HepG2 (cell line): ENCODE results near the gene LAMTOR2. TPM values are rescaled to one million over a fixed set of nuclear protein-coding genes. Genes with fewer than 3 reads are reported as not detected.
A peak's percentile ranks its signal among the peaks of the same experiment; 100 is the strongest.

Experiments
- BRCA1 ChIP-seq: sonication (generic); formaldehyde crosslinking; IDR thresholded peaks from 2 replicates; pipeline ENCODE4 v1.4.0; 2020; ENCODE audit warnings: missing genetic modification reagents
- KAT2B ChIP-seq: fragments of 150-350 bp; IDR thresholded peaks from 2 replicates; pipeline ENCODE4 v1.6.1; 2014; ENCODE audit warnings: low read depth, low read length, borderline replicate concordance
- MAZ ChIP-seq, 2 experiments: sonication (generic) in 1 of 2; formaldehyde crosslinking in 1 of 2; IDR thresholded peaks; 2 replicates each; pipeline versions ENCODE4 v1.5.0 to v1.6.1; 2012 to 2020; ENCODE audit warnings: low read depth in 2 of 2, mild to moderate bottlenecking in 2 of 2, borderline replicate concordance in 1 of 2, improper control_type of control experiment in 1 of 2, low read length in 1 of 2, missing genetic modification reagents in 1 of 2, moderate library complexity in 1 of 2
- MZF1 ChIP-seq: sonication (generic); formaldehyde crosslinking; IDR thresholded peaks from 2 replicates; pipeline ENCODE4 v1.8.1; 2023; ENCODE audit warnings: mild to moderate bottlenecking, missing genetic modification reagents, borderline replicate concordance
- NAIF1 ChIP-seq: sonication (generic); formaldehyde crosslinking; IDR thresholded peaks from 2 replicates; pipeline ENCODE4 v1.5.0; 2020; ENCODE audit warnings: mild to moderate bottlenecking, missing genetic modification reagents, borderline replicate concordance
- PAF1 ChIP-seq: IDR thresholded peaks from 2 replicates; pipeline ENCODE4 v1.6.1; 2016; ENCODE audit warnings: missing genetic modification reagents, missing compliant biosample characterization
- SYNCRIP ChIP-seq: fragments of 200-400 bp; formaldehyde crosslinking; IDR thresholded peaks from 2 replicates; pipeline ENCODE4 v1.6.1; 2018; ENCODE audit warnings: mild to moderate bottlenecking, low read depth, low read length; ENCODE audit not compliant: insufficient read depth
- ZKSCAN8 ChIP-seq: IDR thresholded peaks from 2 replicates; pipeline ENCODE4 v1.6.1; 2016; ENCODE audit warnings: borderline replicate concordance, missing genetic modification reagents, missing compliant biosample characterization
- ZNF660 ChIP-seq: sonication (generic); formaldehyde crosslinking; IDR thresholded peaks from 2 replicates; pipeline ENCODE4 v1.5.1; 2020; ENCODE audit warnings: mild to moderate bottlenecking, low read depth, missing genetic modification reagents, borderline replicate concordance
- polyA plus RNA-seq, 8 experiments: library from polyadenylated mRNA; depleted of rRNA in 3 of 8; stranded (reverse) in 7 of 8; unstranded in 1 of 8; fragments of >200 nt; fragmentation: Illumina TruSeq in 4 of 8; extraction: Trizol in 4 of 8; gene quantifications; 2 replicates each; pipeline versions ENCODE4 v1.2.1 to v1.2.3, GENCODE V29; 2011 to 2016; ENCODE audit warnings: low read depth in 4 of 8, missing spikeins in 1 of 8, mixed read lengths in 1 of 8; ENCODE audit not compliant: insufficient read depth in 1 of 8
- total RNA-seq, 5 experiments: library from RNA; depleted of rRNA; stranded (reverse); fragments of >200 nt; fragmentation: Illumina TruSeq; extraction: Trizol; gene quantifications; 2 replicates each; pipeline ENCODE4 v1.2.3, GENCODE V29; 2016; ENCODE audit warnings: low read depth in 1 of 5
- TF ChIP-seq, protein P1 (sequence below): sonication (generic); formaldehyde crosslinking; IDR thresholded peaks from 2 replicates; pipeline ENCODE4 v1.4.0; 2020; ENCODE audit warnings: mild to moderate bottlenecking, missing genetic modification reagents
- TF ChIP-seq, protein P2 (sequence below): IDR thresholded peaks from 2 replicates; pipeline ENCODE4 v1.6.1; 2016; ENCODE audit warnings: mild to moderate bottlenecking
- TF ChIP-seq, protein P3 (sequence below): IDR thresholded peaks from 2 replicates; pipeline ENCODE4 v1.6.1; 2016; ENCODE audit warnings: missing compliant biosample characterization, missing genetic modification reagents, borderline replicate concordance
- TF ChIP-seq, protein P4 (sequence below), 2 experiments: sonication (generic) in 1 of 2; formaldehyde crosslinking in 1 of 2; IDR thresholded peaks; 2 replicates each; pipeline versions ENCODE4 v1.5.1 to v1.6.1; 2011 to 2020; ENCODE audit warnings: borderline replicate concordance in 1 of 2, low read depth in 1 of 2, low read length in 1 of 2, mild to moderate bottlenecking in 1 of 2, missing genetic modification reagents in 1 of 2, moderate library complexity in 1 of 2
- TF ChIP-seq, protein P5 (sequence below): sonication (generic); formaldehyde crosslinking; IDR thresholded peaks from 2 replicates; pipeline ENCODE4 v1.4.0; 2020; ENCODE audit warnings: low read depth, missing genetic modification reagents
- TF ChIP-seq, protein P6 (sequence below): IDR thresholded peaks from 2 replicates; pipeline ENCODE4 v1.6.1; 2018; ENCODE audit warnings: missing genetic modification reagents

LAMTOR2 gene
- total and polyA plus RNA-seq, 2 of the 13 experiments (the other 11 are each of a cell fraction or from before 2014, with no cell fraction given), result 36.5 to 66.4 TPM

DNA sequence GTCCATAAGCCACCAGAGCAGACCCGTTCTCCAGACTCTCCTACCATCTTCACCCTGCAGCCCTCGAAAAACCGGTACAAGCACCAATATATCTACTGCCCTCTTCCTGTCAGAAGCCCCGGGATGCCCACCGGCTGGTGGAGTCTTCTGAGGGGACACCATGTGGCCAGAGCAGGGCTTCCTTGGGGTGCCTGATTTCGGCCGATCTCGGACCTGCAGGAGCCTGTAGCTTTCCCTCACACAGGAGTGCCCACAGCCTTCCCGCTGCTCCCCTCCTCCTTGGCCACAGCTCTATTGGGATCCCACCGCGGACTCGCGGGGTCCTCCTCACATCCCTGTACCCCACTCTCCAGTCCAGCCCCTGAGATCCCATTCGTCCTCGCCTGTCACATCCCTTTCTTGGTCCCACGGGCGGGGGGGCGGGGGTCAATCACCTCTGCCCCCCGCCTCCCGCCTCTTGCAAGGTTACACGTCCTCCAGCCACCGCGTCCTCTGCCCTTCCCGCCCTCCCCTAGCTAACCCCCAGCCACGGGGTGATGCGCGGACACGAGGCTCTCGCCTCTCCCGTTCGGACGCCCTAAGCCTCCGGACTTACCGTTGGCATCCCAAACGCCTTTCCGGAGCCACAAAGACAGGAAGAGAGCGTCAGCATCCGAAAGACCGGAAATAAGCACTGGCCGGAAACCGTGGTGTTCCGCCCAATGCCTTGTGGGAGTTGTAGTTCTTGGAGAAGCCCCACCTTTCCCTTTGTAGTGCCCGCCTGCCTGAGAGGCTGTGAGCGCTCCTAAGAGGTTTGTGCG is 34.1 kb upstream of the LAMTOR2 start, which contains the start of gene SSR2 (continued):
- TF ChIP-seq, protein P1, sequence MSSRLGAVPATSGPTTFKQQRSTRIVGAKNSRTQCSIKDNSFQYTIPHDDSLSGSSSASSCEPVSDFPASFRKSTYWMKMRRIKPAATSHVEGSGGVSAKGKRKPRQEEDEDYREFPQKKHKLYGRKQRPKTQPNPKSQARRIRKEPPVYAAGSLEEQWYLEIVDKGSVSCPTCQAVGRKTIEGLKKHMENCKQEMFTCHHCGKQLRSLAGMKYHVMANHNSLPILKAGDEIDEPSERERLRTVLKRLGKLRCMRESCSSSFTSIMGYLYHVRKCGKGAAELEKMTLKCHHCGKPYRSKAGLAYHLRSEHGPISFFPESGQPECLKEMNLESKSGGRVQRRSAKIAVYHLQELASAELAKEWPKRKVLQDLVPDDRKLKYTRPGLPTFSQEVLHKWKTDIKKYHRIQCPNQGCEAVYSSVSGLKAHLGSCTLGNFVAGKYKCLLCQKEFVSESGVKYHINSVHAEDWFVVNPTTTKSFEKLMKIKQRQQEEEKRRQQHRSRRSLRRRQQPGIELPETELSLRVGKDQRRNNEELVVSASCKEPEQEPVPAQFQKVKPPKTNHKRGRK (CRISPR knock-in tag), result no peak
- TF ChIP-seq, protein P2, sequence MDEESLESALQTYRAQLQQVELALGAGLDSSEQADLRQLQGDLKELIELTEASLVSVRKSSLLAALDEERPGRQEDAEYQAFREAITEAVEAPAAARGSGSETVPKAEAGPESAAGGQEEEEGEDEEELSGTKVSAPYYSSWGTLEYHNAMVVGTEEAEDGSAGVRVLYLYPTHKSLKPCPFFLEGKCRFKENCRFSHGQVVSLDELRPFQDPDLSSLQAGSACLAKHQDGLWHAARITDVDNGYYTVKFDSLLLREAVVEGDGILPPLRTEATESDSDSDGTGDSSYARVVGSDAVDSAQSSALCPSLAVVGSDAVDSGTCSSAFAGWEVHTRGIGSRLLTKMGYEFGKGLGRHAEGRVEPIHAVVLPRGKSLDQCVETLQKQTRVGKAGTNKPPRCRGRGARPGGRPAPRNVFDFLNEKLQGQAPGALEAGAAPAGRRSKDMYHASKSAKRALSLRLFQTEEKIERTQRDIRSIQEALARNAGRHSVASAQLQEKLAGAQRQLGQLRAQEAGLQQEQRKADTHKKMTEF (CRISPR knock-in tag), result peak; percentile 61; the same call in 1 of the 2 replicates
- TF ChIP-seq MAZ (IDR thresholded peaks at IDR 0.05; ENCODE audit: borderline replicate concordance, low read depth, low read length), result no peak
- peak; percentile 60; the same call in 1 of the 2 replicates for TF ChIP-seq MAZ (CRISPR knock-in tag; IDR thresholded peaks at IDR 0.05; ENCODE audit: low read depth)
- no peak for TF ChIP-seq ZKSCAN8 (CRISPR knock-in tag)
- TF ChIP-seq KAT2B, result no peak
- no peak for TF ChIP-seq MZF1 (CRISPR knock-in tag)
- TF ChIP-seq, protein P3, sequence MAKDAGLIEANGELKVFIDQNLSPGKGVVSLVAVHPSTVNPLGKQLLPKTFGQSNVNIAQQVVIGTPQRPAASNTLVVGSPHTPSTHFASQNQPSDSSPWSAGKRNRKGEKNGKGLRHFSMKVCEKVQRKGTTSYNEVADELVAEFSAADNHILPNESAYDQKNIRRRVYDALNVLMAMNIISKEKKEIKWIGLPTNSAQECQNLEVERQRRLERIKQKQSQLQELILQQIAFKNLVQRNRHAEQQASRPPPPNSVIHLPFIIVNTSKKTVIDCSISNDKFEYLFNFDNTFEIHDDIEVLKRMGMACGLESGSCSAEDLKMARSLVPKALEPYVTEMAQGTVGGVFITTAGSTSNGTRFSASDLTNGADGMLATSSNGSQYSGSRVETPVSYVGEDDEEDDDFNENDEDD (CRISPR knock-in tag), result no peak
- TF ChIP-seq BRCA1 (CRISPR knock-in tag), result no peak
- TF ChIP-seq NAIF1 (CRISPR knock-in tag), result no peak
- TF ChIP-seq, protein P4, sequence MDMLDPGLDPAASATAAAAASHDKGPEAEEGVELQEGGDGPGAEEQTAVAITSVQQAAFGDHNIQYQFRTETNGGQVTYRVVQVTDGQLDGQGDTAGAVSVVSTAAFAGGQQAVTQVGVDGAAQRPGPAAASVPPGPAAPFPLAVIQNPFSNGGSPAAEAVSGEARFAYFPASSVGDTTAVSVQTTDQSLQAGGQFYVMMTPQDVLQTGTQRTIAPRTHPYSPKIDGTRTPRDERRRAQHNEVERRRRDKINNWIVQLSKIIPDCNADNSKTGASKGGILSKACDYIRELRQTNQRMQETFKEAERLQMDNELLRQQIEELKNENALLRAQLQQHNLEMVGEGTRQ (IDR thresholded peaks at IDR 0.05; ENCODE audit: low read depth, low read length), result no peak
- TF ChIP-seq, protein P4 (CRISPR knock-in tag; IDR thresholded peaks at IDR 0.05; ENCODE audit: borderline replicate concordance), result no peak
- no peak for TF ChIP-seq SYNCRIP
- TF ChIP-seq, protein P5, sequence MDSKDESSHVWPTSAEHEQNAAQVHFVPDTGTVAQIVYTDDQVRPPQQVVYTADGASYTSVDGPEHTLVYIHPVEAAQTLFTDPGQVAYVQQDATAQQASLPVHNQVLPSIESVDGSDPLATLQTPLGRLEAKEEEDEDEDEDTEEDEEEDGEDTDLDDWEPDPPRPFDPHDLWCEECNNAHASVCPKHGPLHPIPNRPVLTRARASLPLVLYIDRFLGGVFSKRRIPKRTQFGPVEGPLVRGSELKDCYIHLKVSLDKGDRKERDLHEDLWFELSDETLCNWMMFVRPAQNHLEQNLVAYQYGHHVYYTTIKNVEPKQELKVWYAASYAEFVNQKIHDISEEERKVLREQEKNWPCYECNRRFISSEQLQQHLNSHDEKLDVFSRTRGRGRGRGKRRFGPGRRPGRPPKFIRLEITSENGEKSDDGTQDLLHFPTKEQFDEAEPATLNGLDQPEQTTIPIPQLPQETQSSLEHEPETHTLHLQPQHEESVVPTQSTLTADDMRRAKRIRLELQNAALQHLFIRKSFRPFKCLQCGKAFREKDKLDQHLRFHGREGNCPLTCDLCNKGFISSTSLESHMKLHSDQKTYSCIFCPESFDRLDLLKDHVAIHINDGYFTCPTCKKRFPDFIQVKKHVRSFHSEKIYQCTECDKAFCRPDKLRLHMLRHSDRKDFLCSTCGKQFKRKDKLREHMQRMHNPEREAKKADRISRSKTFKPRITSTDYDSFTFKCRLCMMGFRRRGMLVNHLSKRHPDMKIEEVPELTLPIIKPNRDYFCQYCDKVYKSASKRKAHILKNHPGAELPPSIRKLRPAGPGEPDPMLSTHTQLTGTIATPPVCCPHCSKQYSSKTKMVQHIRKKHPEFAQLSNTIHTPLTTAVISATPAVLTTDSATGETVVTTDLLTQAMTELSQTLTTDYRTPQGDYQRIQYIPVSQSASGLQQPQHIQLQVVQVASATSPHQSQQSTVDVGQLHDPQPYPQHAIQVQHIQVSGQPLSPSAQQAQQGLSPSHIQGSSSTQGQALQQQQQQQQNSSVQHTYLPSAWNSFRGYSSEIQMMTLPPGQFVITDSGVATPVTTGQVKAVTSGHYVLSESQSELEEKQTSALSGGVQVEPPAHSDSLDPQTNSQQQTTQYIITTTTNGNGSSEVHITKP (CRISPR knock-in tag), result no peak
- TF ChIP-seq PAF1 (CRISPR knock-in tag), result no peak
- TF ChIP-seq, protein P6, sequence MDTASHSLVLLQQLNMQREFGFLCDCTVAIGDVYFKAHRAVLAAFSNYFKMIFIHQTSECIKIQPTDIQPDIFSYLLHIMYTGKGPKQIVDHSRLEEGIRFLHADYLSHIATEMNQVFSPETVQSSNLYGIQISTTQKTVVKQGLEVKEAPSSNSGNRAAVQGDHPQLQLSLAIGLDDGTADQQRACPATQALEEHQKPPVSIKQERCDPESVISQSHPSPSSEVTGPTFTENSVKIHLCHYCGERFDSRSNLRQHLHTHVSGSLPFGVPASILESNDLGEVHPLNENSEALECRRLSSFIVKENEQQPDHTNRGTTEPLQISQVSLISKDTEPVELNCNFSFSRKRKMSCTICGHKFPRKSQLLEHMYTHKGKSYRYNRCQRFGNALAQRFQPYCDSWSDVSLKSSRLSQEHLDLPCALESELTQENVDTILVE (CRISPR knock-in tag), result 0 out of 2 replicates have a peak, but pooled peaks have one; percentile 49
- no peak for TF ChIP-seq ZNF660 (CRISPR knock-in tag)
